Omental fat pad (tissue), 4 donors: ENCODE measurements around the gene ZFYVE28. TPM values are rescaled to one million over a fixed set of nuclear protein-coding genes. Genes with fewer than 3 reads are reported as not detected.

Experiments
- ATAC-seq: fragments of 150-250 bp; one replicate; pipeline ENCODE4 v1.9.1; 2016; ENCODE audit warnings: mild to moderate bottlenecking, moderate library complexity; ENCODE audit not compliant: low FRiP score
- DNase-seq: peaks from one replicate; pipeline ENCODE4 v3.0.0-alpha.2; 2019; ENCODE audit warnings: low spot score
- CTCF ChIP-seq, 3 donors: fragments of 450-650 bp; IDR thresholded peaks; one replicate each; pipeline ENCODE4 v1.5.1; 2016 to 2017; ENCODE audit warnings: antibody characterized with exemption in 3 of 3, mild to moderate bottlenecking in 3 of 3, moderate library complexity in 2 of 3
- total RNA-seq, 4 donors: library from RNA; depleted of rRNA; stranded (reverse); fragments of >200 nt; gene quantifications; one replicate each; pipeline ENCODE4 v1.1.0, GENCODE V29; 2016

ZFYVE28 gene
- total RNA-seq, 4 donors from 2014 or later = 7.1 to 24.5 (median 16.7) TPM

GRCh38 chr4:2438822-2439718, 20.6 kb upstream of the ZFYVE28 start:
- TF ChIP-seq CTCF (IDR thresholded peaks at IDR 0.05) = no peak
- ATAC-seq = no peak
- DNase-seq = no peak

GRCh38 chr4:2437475-2438215, 19.2 kb upstream of the ZFYVE28 start:
- no peak for ATAC-seq
- DNase-seq = no peak
- TF ChIP-seq CTCF (IDR thresholded peaks at IDR 0.05) = no peak

DNA sequence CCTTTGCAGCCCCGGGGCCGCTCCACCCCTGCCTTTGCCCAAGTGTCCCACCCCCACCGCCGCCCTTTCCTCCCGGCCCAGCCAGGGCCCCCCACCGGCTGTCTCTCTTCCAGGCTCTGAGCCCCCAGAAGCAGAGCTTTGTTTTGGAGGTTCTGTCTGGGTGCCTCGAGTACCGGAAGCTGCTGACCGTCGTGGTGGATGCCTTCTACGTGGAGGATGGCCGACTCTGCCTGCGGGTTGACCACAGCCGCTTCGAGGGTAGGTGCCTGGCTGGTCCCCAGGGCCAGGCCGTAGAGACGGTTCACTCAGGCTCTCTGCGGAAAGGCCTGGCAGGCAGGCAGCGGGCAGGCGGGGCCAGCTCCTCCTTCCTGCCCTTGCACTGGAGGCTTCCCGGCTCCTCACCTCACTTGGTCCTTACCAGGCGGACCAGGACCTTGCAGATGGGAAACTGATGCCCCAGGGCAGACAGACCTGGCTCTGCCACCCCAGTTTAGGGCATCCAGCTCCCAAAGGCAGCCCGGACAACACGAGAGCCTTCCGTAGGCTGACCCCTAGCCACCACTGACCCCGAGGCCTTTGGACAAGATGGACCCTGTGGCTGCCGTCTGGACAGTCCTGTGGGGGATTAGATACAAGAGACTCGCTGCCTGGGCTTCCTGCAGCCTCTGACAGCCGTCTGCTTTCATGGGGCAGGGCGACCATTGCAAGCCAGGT, 18.5 kb upstream of the ZFYVE28 start:
- ATAC-seq (no peak), DNase-seq (no peak)
- TF ChIP-seq CTCF (IDR thresholded peaks at IDR 0.05) = no peak

- TF ChIP-seq CTCF (IDR thresholded peaks at IDR 0.05) = no peak
- no peak for DNase-seq
- no peak for ATAC-seq
Observed at GRCh38 chr4:2436301-2436700, 17.9 kb upstream of the ZFYVE28 start.

DNA sequence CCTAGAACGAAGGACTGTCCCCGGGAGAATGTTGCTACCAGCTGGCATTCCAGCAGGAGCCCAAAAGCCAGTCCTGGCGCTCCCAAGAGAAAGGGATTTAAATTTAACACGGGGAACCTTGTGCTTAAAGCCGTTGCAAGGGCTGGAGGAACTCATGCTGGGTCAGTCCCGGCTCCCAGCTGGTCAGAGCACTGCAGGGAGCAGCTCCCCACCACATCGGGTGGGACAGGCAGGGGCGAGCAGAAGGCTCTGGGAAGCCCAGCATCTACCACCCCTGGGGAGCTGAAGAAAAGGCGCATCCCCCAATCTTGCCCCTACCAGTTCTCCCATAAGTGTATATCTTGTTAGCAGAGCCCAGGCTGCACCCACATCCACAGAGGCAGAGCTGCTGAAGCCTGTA, 16.0 kb upstream of the ZFYVE28 start:
- ATAC-seq (no peak), DNase-seq (no peak)
- no peak for TF ChIP-seq CTCF (IDR thresholded peaks at IDR 0.05)

DNA sequence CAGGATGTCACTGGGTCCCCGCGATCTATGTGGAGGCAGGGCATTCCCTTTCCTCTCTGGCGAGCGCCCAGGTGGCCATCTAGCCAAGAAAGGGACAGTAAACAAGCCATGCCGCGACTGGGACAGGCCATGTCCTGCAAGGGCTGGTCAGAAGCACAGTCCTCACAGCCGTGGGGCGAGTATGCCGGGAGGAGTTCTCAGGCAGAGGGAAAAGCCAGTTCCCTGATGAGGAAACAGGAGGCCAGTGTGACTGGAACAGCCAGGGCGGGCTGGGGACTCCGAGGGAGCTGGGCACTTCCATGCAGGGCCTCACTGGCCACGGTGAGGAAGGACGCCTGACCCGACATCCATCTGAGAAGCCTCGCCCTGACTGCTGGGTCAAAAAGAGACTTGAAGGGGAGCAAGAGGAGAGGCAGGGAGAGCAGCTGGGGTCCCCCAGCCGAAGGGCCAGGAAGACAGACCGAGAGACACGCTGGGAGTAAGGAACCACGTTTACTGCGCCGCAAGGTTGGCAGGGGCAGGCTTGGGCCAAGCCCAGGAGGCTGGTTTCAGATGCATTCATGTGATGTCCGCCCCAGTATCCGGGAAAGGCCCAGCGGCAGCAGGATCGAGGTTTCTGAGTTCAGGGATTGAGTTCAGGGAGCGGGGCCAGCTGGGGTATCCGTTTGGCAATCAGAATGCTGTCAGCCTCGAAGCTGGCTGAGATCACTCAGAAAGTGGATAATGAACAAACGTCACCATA, 15.3 kb upstream of the ZFYVE28 start:
- DNase-seq (no peak), ATAC-seq (no peak)
- TF ChIP-seq CTCF (IDR thresholded peaks at IDR 0.05) = no peak
